Stomach smooth muscle (tissue), 2 donors: Measurements from ENCODE around the gene G6PC3.
A peak's percentile ranks its signal among the peaks of the same experiment; 100 is the strongest.

ENCODE experiments used
- H3K27ac ChIP-seq: one replicate; pipeline ENCODE4 v1.7.0; 2013; ENCODE audit warnings: mild to moderate bottlenecking, low read length, inconsistent platforms
- H3K27me3 ChIP-seq, 2 donors: one replicate each; pipeline ENCODE4 v1.7.0; 2013; ENCODE audit warnings: low read length in 2 of 2; ENCODE audit not compliant: insufficient read depth in 2 of 2, control insufficient read depth in 1 of 2
- H3K36me3 ChIP-seq, 2 donors: one replicate each; pipeline ENCODE4 v1.7.0; 2013; ENCODE audit warnings: low read length in 2 of 2; ENCODE audit not compliant: control insufficient read depth in 2 of 2, insufficient read depth in 2 of 2
- H3K4me1 ChIP-seq: one replicate; pipeline ENCODE4 v1.7.0; 2013; ENCODE audit warnings: low read length; ENCODE audit not compliant: control insufficient read depth, insufficient read depth
- H3K4me3 ChIP-seq, 2 donors: one replicate each; pipeline ENCODE4 v1.7.0; 2013; ENCODE audit warnings: low read length in 2 of 2
- H3K9ac ChIP-seq, 2 donors: one replicate each; pipeline ENCODE4 v1.7.0; 2013; ENCODE audit warnings: low read length in 2 of 2, mild to moderate bottlenecking in 1 of 2
- H3K9me3 ChIP-seq, 2 donors: one replicate each; pipeline ENCODE4 v1.7.0; 2013; ENCODE audit warnings: low read length in 2 of 2; ENCODE audit not compliant: control insufficient read depth in 2 of 2
- donor health status: healthy.
- donor health status: Pancreatic carcinoma.

G6PC3 gene

DNA sequence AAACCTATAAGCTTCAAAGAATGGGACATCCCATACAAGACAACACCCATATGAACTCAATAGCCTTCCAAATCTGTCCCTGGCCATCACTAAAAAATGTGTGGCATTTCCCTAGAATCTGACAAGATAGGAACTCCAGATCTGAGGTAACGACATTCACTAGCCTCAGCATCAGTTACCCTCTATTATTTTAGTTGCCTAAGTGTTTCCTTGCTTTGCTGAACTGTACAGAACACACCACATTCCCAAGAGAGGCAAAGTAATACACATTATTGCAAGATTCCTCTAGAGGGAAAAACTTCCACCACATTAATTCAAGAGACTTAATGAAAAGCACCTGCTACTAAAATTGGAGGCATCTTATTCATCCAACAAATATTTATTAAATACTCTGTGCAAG, 9.1 kb upstream of the G6PC3 start:
- no peak overlapping the region for H3K9ac ChIP-seq
- no peaks in the 10 kb centered on the region for H3K27me3 ChIP-seq
- no peak overlapping the region for H3K4me3 ChIP-seq
- no peaks in the 10 kb centered on the region for H3K9me3 ChIP-seq
- no peak overlapping the region for H3K27ac ChIP-seq
- H3K4me1 ChIP-seq = peaks cover 5% of the 10 kb centered on the region
- peaks cover 13 to 19% of the 10 kb centered on the region in 2 donors for H3K36me3 ChIP-seq

DNA sequence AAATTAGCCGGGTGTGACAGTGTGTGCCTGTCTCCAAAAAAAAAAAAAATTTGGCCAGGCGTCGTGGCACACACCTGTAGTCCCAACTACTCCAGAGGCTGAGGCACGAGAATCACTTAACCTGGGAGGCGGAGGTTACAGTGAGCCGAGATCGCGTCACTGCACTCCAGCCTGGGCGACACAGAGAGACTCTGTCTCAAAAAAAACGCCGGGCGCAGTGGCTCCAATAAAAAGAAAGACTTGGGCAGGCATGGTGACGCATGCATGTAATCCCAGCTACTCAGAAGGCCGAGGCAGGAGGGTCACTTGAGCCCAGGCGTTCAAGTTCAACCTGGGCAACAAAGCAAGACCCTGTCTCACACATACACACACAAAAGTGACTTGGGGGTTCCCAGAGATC, 7.7 kb upstream of the G6PC3 start:
- peaks cover 5% of the 10 kb centered on the region for H3K4me1 ChIP-seq
- no peak overlapping the region for H3K9ac ChIP-seq
- no peaks in the 10 kb centered on the region for H3K27me3 ChIP-seq
- H3K27ac ChIP-seq = no peak overlapping the region
- H3K36me3 ChIP-seq = peaks cover 13 to 19% of the 10 kb centered on the region in 2 donors
- no peak overlapping the region for H3K4me3 ChIP-seq
- H3K9me3 ChIP-seq = no peaks in the 10 kb centered on the region

DNA sequence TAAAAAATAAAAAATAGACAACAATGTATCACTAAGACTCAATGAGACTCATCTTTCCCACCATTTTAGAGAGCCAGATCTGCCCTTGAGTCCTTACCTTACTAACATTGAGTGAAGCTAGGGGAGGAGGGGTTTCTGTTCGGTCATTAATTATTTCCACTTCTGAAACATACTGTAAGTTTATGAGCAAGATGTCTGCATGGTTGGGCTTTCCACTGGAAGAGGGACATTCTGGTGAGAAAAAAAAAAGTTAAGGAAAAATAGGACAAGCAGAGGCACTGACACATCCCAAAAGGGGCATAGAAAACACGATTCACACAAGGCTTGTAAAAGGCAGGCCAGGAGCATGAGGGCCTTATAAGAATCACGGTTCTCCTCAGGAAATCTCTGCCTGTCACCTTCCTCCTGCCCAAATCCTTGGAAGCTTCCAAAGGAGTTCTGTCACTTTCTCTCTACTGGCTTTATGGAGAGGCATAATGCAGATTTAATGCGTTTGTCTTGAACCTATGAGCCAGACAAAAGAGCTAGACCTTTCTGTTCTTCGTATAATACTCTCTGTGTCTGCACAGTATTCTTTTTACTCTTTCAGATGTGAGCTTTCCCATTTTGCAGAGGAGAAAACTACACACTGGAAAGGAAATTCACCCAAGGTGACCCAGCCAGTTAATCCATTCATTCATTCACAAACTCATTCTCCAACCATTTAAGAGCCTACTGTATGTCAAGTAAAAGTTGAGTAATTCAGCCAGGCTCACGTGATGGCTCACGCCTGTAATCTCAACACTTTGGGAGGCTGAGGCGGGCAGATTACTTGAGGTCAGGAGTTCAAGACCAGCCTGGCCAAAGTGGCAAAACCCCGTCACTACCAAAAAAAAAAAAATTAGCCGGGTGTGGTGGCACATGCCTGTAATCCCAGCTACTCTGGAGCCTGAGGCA, 6.6 kb upstream of the G6PC3 start:
- H3K36me3 ChIP-seq = peaks cover 10 to 14% of the 10 kb centered on the region in 2 donors
- H3K9me3 ChIP-seq = no peaks in the 10 kb centered on the region
- no peak overlapping the region for H3K9ac ChIP-seq
- peaks cover 5% of the 10 kb centered on the region for H3K4me1 ChIP-seq
- H3K27me3 ChIP-seq = no peaks in the 10 kb centered on the region
- H3K27ac ChIP-seq = no peak overlapping the region
- H3K4me3 ChIP-seq = no peak overlapping the region

DNA sequence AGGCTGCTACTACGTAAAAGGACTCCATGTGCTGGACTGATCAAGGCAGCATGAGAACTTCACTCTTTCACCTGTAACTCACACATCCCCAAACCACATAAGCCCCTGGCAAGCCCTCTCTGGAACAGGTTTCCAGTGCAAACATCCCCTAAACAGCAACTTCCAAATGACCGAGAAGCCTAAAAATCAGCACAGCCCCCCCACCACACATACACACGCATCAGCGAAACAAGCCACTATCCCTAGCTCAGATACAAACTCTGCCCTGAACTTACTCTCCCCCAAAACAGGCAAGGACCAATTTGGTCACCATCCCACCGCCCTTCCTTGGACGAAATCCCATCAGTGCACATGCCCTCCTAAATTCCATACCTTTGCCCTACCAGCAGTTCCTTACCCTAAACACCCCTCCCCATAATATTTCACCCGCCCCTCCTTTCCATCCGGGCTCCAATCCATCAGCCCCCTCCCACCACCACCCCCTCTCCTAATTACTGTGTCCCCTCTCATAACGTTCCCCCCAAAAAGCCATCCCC, 4.8 kb upstream of the G6PC3 start:
- H3K36me3 ChIP-seq = peaks cover 6 to 7% of the 10 kb centered on the region in 2 donors
- H3K27ac ChIP-seq = peak overlapping the region; percentile 88
- H3K4me1 ChIP-seq = peaks cover 9% of the 10 kb centered on the region
- no peaks in the 10 kb centered on the region for H3K9me3 ChIP-seq
- peak overlapping the region; percentile 79 to 87 for H3K4me3 ChIP-seq
- H3K9ac ChIP-seq = peak overlapping the region; percentile 74 to 93
- no peaks in the 10 kb centered on the region for H3K27me3 ChIP-seq

DNA sequence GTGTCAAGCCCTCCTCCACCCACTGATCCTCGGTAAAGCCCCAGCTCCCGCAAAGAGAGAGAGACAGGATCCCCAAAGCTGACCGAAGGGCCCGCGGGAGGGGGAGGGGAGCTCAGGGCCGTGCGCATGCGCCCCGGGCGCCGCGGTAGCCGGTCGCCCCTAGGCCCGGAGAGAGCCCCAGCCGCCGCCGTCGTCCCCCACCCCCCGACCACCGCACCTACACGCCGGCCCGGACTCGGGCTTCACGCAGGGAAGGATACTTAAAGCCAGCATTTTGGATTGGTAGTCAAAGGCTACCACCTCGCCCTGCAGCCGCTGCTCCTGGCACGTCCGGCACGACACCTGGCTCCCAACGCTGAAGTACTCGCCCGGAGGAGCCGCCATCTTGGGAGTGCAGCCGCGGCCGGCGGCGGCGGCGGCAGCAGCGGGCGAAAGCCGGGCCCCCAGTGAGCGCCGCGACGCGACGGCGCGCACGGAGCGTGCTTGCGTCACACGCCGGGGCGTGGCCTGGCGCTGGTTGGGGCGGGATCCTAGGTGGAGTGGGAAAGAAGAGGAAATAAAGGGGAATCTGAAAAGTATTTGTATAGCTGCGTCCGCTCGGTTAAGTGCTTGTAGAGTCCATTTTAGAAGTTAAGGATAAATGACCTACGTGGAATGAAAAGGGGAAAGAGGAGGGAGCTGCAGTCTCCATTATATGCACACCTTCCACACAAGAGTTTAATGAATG, 4.2 kb upstream of the G6PC3 start, which contains the start of gene LSM12:
TSS of gene LSM12 (minus strand) at position 468 of the 727 bp plus-strand sequence. CDS start at position 384, 84 bp downstream.
- no peaks in the 10 kb centered on the region for H3K27me3 ChIP-seq
- peaks cover 6 to 7% of the 10 kb centered on the region in 2 donors for H3K36me3 ChIP-seq
- peaks cover 12% of the 10 kb centered on the region for H3K4me1 ChIP-seq
- H3K4me3 ChIP-seq = peak within 1 kb of the TSS; percentile 79 to 87
- H3K9me3 ChIP-seq = no peaks in the 10 kb centered on the region
- peak within 1 kb of the TSS; percentile 74 to 93 for H3K9ac ChIP-seq
- H3K27ac ChIP-seq = peak within 1 kb of the TSS; percentile 88

DNA sequence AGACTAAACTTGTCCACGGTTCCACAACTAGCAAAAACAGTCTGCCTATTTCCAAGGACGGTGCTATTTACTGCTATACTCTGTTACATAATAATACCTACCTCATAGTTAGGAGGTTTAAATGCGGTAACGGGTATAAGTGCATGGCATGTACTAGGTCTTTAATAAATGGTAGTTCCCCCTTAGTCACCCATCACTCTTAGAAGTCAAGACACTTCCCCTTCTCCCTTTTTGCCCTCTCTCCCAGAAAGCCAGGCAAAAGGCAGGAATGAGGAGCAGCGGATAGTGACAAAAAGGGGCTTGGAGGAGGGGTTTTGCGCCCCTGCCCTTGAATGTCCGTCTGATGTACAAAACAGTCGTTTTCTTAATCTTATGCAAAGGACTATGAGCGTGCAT, 3.0 kb upstream of the G6PC3 start:
- Histone ChIP-seq H3K36me3 (peaks cover 0 to 2% of the 10 kb centered on the region in 2 donors), H3K4me3 (no peak overlapping the region), H3K9ac (no peak overlapping the region), H3K9me3 (no peaks in the 10 kb centered on the region), H3K27ac (no peak overlapping the region), H3K27me3 (no peaks in the 10 kb centered on the region), H3K4me1 (peaks cover 20% of the 10 kb centered on the region)

DNA sequence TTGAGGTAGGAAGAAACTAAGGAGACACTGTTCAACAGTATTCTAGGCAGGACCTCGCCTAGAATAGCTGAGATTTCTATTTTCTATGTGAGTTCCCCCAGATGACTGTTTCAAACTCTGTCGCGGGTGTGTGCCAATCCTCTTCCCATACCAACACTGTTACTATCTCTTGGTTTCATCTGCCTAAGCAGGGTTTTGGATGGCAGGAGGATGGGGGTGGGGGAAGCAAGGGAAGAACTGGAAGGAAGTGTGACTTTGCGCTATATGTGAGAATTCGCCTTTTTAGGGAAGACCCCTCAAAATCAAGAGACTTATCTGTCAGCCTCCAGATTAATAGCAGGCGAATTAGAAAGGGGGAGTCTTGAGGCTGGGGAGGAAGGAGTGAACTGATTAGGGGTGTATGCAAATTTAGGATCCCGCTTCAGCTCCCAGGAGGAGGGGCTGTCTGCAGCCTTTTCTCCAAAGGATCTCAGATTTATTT, 521 bp upstream of the G6PC3 start:
- peak overlapping the region; percentile 87 to 90 for H3K4me3 ChIP-seq
- H3K27me3 ChIP-seq = no peaks in the 10 kb centered on the region
- H3K27ac ChIP-seq = peak overlapping the region; percentile 80
- peaks cover 5 to 6% of the 10 kb centered on the region in 2 donors for H3K36me3 ChIP-seq
- peak overlapping the region; percentile 64 to 76 for H3K9ac ChIP-seq
- H3K9me3 ChIP-seq = no peaks in the 10 kb centered on the region
- peaks cover 20% of the 10 kb centered on the region for H3K4me1 ChIP-seq

DNA sequence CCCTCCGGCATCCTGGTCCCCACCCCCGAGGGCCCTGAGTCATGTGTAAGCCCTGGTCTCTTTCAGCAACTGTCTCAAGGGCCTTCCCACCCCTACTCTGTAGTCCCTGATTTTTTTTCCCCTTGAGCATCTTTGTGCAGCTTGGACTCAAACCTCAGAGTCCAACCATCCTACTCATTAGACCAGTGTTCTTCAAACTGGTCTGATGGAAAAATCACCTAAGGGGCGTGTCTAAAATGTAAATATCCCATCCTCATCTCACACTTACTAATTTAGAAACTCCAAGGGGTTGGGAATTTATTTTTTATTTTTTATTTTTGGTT, 624 bp downstream of the G6PC3 start:
- Histone ChIP-seq H3K9me3 (no peaks in the 10 kb centered on the region), H3K4me1 (peaks cover 14% of the 10 kb centered on the region), H3K27me3 (no peaks in the 10 kb centered on the region), H3K9ac (peak overlapping the region; percentile 79 to 89), H3K27ac (peak overlapping the region; percentile 80), H3K4me3 (peak overlapping the region; percentile 87 to 90), H3K36me3 (peaks cover 15% of the 10 kb centered on the region in 2 donors)

DNA sequence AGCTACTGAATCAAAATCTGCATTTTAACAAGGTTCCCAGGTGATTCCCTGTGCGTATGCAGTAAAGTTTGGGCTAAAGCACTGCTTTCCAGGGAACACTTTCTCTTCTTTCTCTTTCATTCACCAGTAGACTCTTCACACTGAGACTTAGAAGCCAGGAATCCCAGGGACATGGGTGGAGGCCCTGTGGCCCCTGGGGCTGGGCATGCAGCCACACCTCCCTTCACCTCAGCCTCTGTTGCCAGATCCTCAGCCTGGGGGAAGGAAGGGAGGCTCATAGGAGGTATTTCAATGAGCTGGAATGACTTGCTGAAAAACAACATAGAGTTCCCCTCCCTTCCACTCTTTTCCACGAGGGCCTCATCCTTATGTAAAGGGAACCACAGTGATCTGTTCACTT, 1.2 kb downstream of the G6PC3 start:
- H3K9ac ChIP-seq = peak overlapping the region; percentile 47 to 79
- peaks cover 17 to 21% of the 10 kb centered on the region in 2 donors for H3K36me3 ChIP-seq
- peak overlapping the region; percentile 87 to 90 for H3K4me3 ChIP-seq
- H3K27me3 ChIP-seq = no peaks in the 10 kb centered on the region
- peak overlapping the region; percentile 80 for H3K27ac ChIP-seq
- no peaks in the 10 kb centered on the region for H3K9me3 ChIP-seq
- H3K4me1 ChIP-seq = peaks cover 14% of the 10 kb centered on the region

DNA sequence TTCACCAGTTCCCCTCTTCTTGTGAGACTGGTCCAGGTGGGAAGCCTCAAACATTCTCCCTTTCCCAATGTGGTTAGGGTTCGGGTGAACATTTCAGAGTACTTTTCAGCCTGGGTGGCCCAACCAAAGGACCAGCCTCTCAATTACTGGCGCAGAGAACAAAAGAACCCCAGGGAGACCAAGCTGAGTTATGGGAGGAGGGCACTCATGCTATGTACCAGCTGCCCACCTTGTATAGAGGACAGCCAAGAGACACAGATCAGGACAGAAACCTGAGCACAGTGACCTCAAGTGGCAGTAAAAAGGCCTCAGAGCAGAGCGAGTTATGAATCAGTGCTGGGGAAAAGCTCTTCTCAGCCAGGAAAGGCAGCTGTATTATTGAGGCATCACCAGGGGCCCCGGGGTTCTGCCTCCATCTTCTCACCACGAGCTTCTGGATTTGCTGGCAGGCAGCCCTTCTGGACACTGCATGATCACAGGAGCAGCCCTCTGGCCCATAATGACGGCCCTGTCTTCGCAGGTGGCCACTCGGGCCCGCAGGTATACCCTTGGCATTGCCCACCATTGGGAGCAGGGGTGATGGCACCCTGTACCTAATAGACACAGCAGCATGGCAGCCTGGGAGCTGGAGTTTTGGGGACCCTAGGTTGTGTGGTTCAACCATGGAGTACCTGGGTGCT, 3.8 kb downstream of the G6PC3 start:
- Histone ChIP-seq H3K9me3 (no peaks in the 10 kb centered on the region), H3K27ac (no peak overlapping the region), H3K9ac (no peak overlapping the region), H3K4me1 (peaks cover 18% of the 10 kb centered on the region), H3K4me3 (no peak overlapping the region), H3K27me3 (no peaks in the 10 kb centered on the region), H3K36me3 (peaks cover 26 to 42% of the 10 kb centered on the region in 2 donors)
